Eye (tissue), 1 donor: ENCODE data around the gene AEBP1.

Experiments used
- DNase-seq: peaks from one replicate; pipeline ENCODE4 v3.0.0-alpha.2; 2015

Gene AEBP1

GRCh38 chr7:44067064-44067951, 36.8 kb upstream of the AEBP1 start:
- DNase-seq, result no peak

- no peak for DNase-seq
Observed at GRCh38 chr7:44068054-44068453, 36.1 kb upstream of the AEBP1 start.

GRCh38 chr7:44071726-44072363, 32.3 kb upstream of the AEBP1 start:
- no peak for DNase-seq

GRCh38 chr7:44072364-44073231, 31.5 kb upstream of the AEBP1 start:
- peak; percentile 77 for DNase-seq

- no peak for DNase-seq
Observed at GRCh38 chr7:44073664-44074348, 30.3 kb upstream of the AEBP1 start.

- no peak for DNase-seq
Observed at GRCh38 chr7:44074349-44074695, 29.8 kb upstream of the AEBP1 start.

- DNase-seq, result no peak
Observed at GRCh38 chr7:44075296-44076075, 28.7 kb upstream of the AEBP1 start.

- no peak for DNase-seq
Observed at GRCh38 chr7:44076101-44076895, 27.8 kb upstream of the AEBP1 start.

- DNase-seq, result no peak
Observed at GRCh38 chr7:44077061-44077460, 27.1 kb upstream of the AEBP1 start.

- DNase-seq, result no peak
Observed at GRCh38 chr7:44077681-44078091, 26.5 kb upstream of the AEBP1 start.

- no peak for DNase-seq
Observed at GRCh38 chr7:44078521-44078920, 25.6 kb upstream of the AEBP1 start.

GRCh38 chr7:44079331-44080021, 24.7 kb upstream of the AEBP1 start:
- DNase-seq, result no peak

GRCh38 chr7:44080118-44080517, 24.0 kb upstream of the AEBP1 start:
- no peak for DNase-seq

GRCh38 chr7:44080686-44081265, 23.4 kb upstream of the AEBP1 start:
- DNase-seq, result no peak

- no peak for DNase-seq
Observed at GRCh38 chr7:44081266-44081748, 22.8 kb upstream of the AEBP1 start.

- peak; percentile 99 for DNase-seq
Observed at GRCh38 chr7:44082541-44083207, 21.5 kb upstream of the AEBP1 start.

GRCh38 chr7:44083796-44084195, 20.3 kb upstream of the AEBP1 start:
- DNase-seq, result no peak

- DNase-seq, result no peak
Observed at GRCh38 chr7:44084701-44085100, 19.4 kb upstream of the AEBP1 start.

GRCh38 chr7:44085546-44085945, 18.6 kb upstream of the AEBP1 start:
- DNase-seq, result no peak
